Measurements from ENCODE around the gene HAP1.
"Not testable (repeated sequence)": the region's sequence is repeated elsewhere in the genome, so short reads cannot be mapped to it uniquely, and the experiment has no call there.

HAP1 gene, protein sequence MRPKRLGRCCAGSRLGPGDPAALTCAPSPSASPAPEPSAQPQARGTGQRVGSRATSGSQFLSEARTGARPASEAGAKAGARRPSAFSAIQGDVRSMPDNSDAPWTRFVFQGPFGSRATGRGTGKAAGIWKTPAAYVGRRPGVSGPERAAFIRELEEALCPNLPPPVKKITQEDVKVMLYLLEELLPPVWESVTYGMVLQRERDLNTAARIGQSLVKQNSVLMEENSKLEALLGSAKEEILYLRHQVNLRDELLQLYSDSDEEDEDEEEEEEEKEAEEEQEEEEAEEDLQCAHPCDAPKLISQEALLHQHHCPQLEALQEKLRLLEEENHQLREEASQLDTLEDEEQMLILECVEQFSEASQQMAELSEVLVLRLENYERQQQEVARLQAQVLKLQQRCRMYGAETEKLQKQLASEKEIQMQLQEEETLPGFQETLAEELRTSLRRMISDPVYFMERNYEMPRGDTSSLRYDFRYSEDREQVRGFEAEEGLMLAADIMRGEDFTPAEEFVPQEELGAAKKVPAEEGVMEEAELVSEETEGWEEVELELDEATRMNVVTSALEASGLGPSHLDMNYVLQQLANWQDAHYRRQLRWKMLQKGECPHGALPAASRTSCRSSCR

DNA sequence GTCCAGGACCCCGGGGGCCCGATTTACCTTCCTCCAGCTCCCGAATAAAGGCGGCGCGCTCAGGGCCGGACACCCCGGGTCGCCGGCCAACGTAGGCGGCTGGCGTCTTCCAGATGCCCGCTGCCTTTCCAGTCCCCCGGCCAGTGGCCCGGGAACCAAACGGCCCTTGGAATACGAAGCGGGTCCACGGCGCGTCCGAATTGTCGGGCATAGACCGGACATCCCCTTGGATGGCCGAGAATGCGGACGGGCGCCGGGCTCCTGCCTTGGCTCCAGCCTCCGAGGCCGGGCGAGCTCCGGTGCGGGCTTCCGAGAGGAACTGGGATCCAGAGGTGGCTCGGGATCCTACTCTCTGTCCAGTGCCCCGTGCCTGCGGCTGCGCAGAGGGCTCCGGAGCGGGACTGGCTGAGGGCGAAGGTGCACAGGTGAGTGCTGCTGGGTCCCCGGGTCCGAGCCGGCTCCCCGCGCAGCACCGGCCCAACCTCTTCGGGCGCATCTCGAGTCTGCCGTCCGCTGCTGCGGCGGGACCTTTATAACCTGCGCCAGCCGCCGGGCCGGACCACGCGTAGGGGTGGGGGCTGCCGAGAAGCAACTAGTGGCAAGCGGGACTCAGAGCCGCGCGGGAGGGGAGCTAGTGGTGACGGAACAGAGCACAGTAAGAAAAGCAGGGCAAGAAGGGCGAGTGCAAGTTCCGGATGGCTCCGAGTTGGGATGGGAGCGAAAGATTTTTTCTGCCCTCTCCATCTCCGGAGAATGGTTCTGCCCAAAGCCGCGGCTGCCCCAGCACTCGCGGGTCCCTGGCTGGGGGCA, at the start of gene HAP1:
Gene HAP1, minus strand, starts transcription at position 505 of the 810 bp plus-strand sequence. Its CDS starts 9 bp downstream, at position 496.
- DNase-seq (ENCODE audit: low read depth): no peak

- no peak for DNase-seq (ENCODE audit: low read depth)
Measured at GRCh38 chr17:41782142-41782541, 47.7 kb upstream of the HAP1 start.

DNA sequence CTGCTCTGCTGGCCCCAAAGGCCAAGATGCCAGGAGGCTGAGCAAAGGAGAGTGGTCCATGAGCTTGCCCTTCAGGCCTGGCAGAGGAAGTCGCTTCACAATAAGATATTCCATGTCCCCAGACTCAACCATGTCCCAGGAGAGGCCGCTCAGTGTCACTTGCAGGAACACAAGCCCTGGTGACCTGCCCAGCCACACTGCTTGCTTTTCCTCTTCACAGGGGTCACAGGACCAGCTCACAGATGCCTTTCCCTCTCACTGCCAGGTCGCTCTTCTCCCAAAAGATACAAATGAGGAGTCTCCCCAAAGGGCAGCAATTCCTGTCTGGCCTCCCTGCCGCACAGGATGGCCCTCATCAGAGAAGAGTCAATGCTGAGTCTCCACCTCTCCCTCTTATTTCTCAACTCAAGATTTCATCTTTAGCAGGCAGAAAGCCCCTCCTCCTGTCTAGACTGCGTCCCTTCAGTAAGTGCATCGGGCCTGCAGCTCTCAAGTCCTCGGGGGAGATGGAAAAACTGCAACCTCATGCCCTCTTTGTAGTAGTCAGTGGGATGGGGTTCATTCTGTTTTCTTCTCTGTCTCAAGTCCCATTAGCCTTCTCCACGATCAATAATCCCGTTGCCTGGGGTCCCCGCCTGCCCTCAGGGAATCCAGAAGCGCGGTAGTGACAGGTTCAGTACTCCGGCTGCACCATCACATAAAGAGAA, 47.1 kb upstream of the HAP1 start:
- no peak for DNase-seq (ENCODE audit: low read depth)

- no peak for DNase-seq (ENCODE audit: low read depth)
Measured at GRCh38 chr17:41779954-41780353, 45.5 kb upstream of the HAP1 start.

GRCh38 chr17:41777574-41778188, 43.2 kb upstream of the HAP1 start:
- peak; percentile 55 for DNase-seq (ENCODE audit: low read depth)

GRCh38 chr17:41777157-41777573, 42.7 kb upstream of the HAP1 start:
- no peak for DNase-seq (ENCODE audit: low read depth)

DNA sequence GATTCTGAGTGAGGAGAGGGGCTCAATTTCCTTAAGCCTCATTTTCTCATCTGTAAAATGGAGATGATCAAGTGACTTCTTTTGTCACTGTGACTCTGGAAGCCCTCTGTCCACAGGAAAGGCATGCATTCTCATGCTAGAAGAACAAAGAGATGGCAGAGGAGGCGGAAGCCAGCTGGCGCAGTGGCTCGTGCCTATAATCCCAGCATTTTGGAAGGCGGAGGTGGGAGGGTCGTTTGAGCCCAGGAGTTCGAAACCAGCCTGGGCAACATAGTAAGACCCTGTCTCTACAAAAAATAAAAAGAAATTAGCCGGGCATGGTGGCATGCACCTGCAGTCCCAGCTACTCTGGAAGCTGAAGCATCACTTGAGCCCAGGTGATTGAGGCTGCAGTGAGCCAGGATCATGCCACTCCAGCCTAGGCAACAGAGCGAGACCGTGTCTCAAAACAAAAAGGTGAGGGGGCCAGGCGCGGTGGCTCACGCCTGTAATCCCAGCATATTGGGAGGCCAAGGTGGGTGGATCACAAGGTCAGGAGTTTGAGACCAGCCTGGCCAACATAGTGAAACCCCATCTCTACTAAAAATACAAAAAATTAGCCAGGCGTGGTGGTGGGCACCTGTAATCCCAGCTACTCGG, 41.9 kb upstream of the HAP1 start:
- DNase-seq (ENCODE audit: low read depth): not testable (repeated sequence)

- no peak for DNase-seq (ENCODE audit: low read depth)
Measured at GRCh38 chr17:41775394-41776226, 41.2 kb upstream of the HAP1 start.

DNA sequence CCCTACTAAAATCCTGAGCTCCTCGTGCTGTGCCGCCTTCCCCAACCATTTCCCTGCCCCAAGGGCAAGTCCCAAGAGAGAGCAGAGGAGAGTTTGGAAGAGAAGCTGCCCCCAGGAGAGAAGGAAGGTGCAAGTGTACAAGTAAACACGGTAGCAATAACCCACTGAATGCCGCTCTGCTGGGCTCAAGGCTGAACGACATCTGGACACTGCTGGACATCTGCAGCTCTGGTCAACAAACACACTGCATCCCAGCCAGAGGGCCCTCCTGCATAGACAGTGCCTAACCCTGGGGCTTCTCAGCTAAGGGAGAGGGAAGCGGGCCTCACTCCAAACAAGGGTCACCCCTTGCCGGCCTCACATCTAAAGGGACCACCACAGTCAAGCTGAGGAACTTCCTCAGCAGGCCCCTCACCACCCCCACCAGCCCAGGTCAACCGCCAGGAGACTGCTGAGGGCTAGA, 39.3 kb upstream of the HAP1 start:
- no peak for DNase-seq (ENCODE audit: low read depth)

DNA sequence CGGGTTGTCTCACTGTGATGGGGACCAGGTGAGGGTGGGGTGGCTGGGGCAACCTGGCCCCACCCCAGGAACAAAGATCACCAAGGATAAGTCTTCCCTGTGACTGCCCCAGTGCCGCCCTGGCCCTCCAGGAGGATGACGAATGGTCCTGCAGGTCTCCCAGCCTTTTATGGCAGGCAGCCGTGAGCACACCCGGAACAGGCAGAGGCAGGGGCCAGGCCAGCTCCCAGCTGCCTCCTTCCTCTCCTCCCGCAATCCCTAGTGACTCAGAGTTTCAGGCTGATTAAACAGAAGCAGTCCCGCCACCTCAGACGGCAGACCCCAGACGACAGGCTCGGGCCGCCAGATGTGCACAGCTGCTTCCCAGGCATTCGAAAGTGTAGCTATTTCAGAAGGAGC, 38.7 kb upstream of the HAP1 start:
- DNase-seq (ENCODE audit: low read depth): no peak

- DNase-seq (ENCODE audit: low read depth): no peak
Measured at GRCh38 chr17:41772586-41773189, 38.2 kb upstream of the HAP1 start.

DNA sequence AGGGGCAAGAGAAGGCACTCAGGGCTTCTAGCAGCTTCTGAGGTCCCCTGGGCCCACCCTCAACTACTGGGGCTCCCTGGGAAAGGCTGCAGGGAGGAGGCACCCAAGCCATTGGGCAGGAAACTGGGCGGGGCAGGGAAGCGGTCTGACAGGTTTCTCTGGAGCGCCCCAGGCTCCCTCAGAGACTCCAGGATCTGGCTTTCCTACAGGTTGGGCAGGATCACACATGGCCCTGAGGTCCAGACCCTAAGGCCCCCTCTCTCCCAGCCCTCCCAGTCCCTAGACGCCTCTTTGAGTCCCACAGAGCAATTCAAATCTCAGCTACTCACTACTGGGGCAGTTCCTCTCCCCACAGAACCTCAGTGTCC, 37.8 kb upstream of the HAP1 start:
- DNase-seq (ENCODE audit: low read depth): no peak

DNA sequence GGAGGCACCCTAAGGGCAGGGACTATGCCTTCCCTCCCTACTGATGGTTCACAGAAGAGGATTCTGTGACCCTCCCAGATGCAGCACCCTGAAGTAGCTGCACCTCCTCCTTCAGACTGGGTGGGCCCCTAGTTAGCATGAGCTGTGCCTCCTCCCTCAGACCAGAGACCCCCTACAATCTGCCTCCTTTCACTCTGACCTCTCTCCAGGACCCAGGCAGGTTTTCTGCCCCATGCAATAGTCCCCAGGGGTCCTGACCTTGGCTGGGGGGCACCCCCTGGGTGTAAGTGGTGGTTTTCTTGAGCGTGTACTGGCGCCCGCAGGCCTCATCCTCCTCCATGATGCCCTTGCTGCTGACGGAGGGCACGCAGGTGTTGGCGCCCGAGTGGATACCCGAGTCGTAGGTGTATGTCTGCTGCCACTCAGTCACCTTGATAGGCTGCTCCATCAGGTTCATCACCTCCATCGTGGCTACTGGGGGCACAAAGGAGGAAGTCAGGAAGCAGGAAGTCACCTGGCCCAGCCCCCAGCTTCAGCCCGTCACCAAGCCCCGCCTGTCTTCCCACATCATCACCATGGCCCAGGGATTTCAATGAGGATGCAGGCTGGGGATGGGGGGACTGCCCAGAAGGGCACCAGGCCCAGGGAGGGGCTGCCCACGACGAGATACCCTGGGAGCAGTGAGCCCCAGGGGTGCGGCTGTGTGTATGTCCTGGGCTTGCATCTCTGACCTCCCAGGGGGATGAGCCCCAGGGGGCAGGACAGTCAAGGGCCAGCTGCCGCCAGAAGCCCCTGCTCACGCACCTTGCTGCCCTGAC, 37.2 kb upstream of the HAP1 start:
- DNase-seq (ENCODE audit: low read depth): no peak

DNA sequence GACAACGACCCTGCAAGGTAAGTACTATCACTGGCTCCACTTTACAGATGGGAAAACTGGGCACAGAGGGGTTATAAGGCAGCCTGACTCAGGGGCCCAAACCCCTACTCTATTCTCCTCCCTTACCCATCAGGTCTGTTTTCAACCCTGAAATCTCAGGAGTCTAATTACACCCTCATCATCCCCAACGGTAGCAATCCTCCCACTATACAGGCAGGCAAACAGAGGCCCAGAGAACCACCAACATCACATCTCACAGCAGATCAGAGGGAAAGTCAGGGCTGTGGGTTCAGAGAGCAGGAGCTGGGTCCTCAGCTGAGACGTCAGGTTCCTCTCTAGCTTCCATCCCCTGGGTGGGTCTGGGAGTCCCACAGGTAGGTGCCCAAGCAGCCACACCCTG, 35.5 kb upstream of the HAP1 start:
- DNase-seq (ENCODE audit: low read depth): no peak

GRCh38 chr17:41769346-41769862, 35.0 kb upstream of the HAP1 start:
- DNase-seq (ENCODE audit: low read depth): no peak

- no peak for DNase-seq (ENCODE audit: low read depth)
Measured at GRCh38 chr17:41768682-41769288, 34.3 kb upstream of the HAP1 start.

DNA sequence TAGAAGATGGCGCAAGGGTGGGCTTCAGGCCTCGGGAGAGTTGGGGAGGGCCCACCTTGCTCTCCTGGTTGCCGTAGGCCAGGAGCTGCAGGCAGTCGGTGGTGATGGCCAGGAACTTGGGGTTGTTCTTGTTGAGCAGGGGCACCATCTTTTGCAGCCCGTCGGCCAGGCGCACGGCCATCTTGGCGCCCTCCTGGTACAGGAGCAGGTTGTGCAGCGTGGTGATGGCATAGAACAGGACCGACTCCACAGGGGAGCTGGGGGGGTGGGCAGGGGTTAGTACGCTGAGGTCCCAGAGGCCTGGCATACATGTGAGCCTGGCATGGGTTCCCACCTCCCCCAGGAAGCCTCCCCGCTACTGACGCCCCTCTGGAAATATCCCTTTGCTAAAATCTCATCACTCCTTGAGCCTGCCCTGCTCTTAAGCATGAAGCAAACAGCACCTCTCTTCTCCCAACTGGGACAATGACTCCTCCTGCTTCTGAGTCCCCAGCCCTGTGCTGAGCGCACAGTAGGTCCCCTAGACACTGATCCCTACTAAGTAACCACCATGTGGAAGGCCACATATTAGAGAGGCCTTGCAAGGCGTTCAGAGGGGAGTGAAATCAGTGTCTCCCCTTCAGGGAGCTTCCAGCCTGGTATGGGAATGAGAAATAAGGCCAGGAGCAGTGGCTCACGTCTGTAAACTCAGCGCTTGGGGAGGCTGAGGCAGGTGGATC, 33.0 kb upstream of the HAP1 start:
- DNase-seq (ENCODE audit: low read depth): no peak

DNA sequence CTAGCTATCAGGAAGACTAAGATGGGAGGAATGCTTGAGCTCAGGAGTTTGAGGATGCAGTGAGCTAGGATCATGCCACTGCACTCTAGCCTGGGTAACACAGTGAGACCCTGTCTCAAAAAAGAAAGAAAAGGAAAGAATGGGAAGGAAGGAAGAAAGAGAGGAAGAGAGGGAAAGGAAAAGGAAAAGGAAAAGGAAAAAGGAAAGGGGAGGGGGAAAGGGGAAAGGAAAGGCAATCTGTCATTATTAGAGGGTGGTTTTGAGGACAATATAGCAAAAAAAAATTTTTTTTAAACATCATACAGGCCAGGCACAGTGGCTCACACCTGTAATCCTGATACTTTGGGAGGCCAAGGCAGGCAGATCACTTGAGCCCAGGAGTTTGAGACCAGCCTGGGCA, 31.7 kb upstream of the HAP1 start:
- no peak for DNase-seq (ENCODE audit: low read depth)
